Measurements from ENCODE around the gene STUB1. TPM values are rescaled to one million over a fixed set of nuclear protein-coding genes. Genes with fewer than 3 reads are reported as not detected.

STUB1 gene
- total and polyA plus RNA-seq, 4 donors: 67.4 to 169 (median 105) TPM

GRCh38 chr16:635573-636205 lies 44.5 kb upstream of the STUB1 start:
- intact Hi-C loops (cut with DNase I): loop anchor here in 1 of 2 donors (5.0 kb wide), 1 partner anchor 48 kb away; no protein-coding TSS in a partner anchor
- Histone ChIP-seq H3K27ac (ENCODE audit: low read depth in 1 of 2, low read length in 2 of 2) (no peak overlapping the region), H3K36me3 (ENCODE audit: control insufficient read depth in 1 of 2, insufficient read depth in 2 of 2, low read length in 1 of 2) (peaks cover 0 to 2% of the 10 kb centered on the region in 2 donors), H3K4me1 (ENCODE audit: control insufficient read depth in 1 of 2, insufficient read depth in 2 of 2, low read length in 2 of 2) (no peaks in the 10 kb centered on the region), H3K4me3 (ENCODE audit: low read length in 2 of 2) (peak overlapping the region; percentile 55 to 84), H3K9me3 (ENCODE audit: control insufficient read depth, low read length) (no peaks in the 10 kb centered on the region), H3K27me3 (ENCODE audit: control insufficient read depth in 1 of 2, insufficient read depth in 2 of 2, low read length in 1 of 2) (no peaks in the 10 kb centered on the region)
- no peak for DNase-seq
- WGBS, 2 donors: 4 to 6% methylated on average over 44 to 55 of the region's 55 CpGs
- no peak for ATAC-seq (ENCODE audit: low FRiP score)

GRCh38 chr16:636206-637080 lies 43.8 kb upstream of the STUB1 start, which contains the start of gene METTL26:
METTL26 (minus strand) TSS chr16:636305; CDS start chr16:636290, 15 bp downstream.
- Histone ChIP-seq H3K9me3 (ENCODE audit: control insufficient read depth, low read length) (no peaks in the 10 kb centered on the region), H3K4me1 (ENCODE audit: control insufficient read depth in 1 of 2, insufficient read depth in 2 of 2, low read length in 2 of 2) (no peaks in the 10 kb centered on the region), H3K27me3 (ENCODE audit: control insufficient read depth in 1 of 2, insufficient read depth in 2 of 2, low read length in 1 of 2) (no peaks in the 10 kb centered on the region), H3K4me3 (ENCODE audit: low read length in 2 of 2) (peak within 1 kb of the TSS; percentile 84 to 86), H3K27ac (ENCODE audit: low read depth in 1 of 2, low read length in 2 of 2) (peak within 1 kb of the TSS in 1 of 2 donors; percentile 89), H3K36me3 (ENCODE audit: control insufficient read depth in 1 of 2, insufficient read depth in 2 of 2, low read length in 1 of 2) (peaks cover 0 to 2% of the 10 kb centered on the region in 2 donors)
- intact Hi-C loops (cut with DNase I): loop anchor here in 1 of 2 donors (5.0 kb wide), 1 partner anchor 49 kb away; no protein-coding TSS in a partner anchor
- 0% methylated on average over 70 to 91 of the region's 91 CpGs for WGBS, 2 donors
- ATAC-seq (ENCODE audit: low FRiP score): peak; percentile 93
- peak; percentile 98 to 99 for DNase-seq

GRCh38 chr16:637081-638018 lies 42.9 kb upstream of the STUB1 start:
- Histone ChIP-seq H3K4me3 (ENCODE audit: low read length in 2 of 2) (peak overlapping the region; percentile 84 to 86), H3K36me3 (ENCODE audit: control insufficient read depth in 1 of 2, insufficient read depth in 2 of 2, low read length in 1 of 2) (peaks cover 0 to 2% of the 10 kb centered on the region in 2 donors), H3K27ac (ENCODE audit: low read depth in 1 of 2, low read length in 2 of 2) (peak overlapping the region in 1 of 2 donors; percentile 43), H3K9me3 (ENCODE audit: control insufficient read depth, low read length) (no peaks in the 10 kb centered on the region), H3K27me3 (ENCODE audit: control insufficient read depth in 1 of 2, insufficient read depth in 2 of 2, low read length in 1 of 2) (no peaks in the 10 kb centered on the region), H3K4me1 (ENCODE audit: control insufficient read depth in 1 of 2, insufficient read depth in 2 of 2, low read length in 2 of 2) (no peaks in the 10 kb centered on the region)
- DNase-seq: peak; percentile 93 to 97
- intact Hi-C loops (cut with DNase I): loop anchor here in 1 of 2 donors (5.0 kb wide), 1 partner anchor 50 kb away; no protein-coding TSS in a partner anchor
- ATAC-seq (ENCODE audit: low FRiP score): peak; percentile 92
- WGBS, 2 donors: 15 to 18% methylated on average over 33 to 53 of the region's 53 CpGs

GRCh38 chr16:638034-638543 lies 42.1 kb upstream of the STUB1 start:
- intact Hi-C loops (cut with DNase I): loop anchor here in 1 of 2 donors (5.0 kb wide), 1 partner anchor 51 kb away; no protein-coding TSS in a partner anchor
- no peak for ATAC-seq (ENCODE audit: low FRiP score)
- no peaks in the 10 kb centered on the region for H3K27me3 ChIP-seq (ENCODE audit: control insufficient read depth in 1 of 2, insufficient read depth in 2 of 2, low read length in 1 of 2)
- peaks cover 0 to 2% of the 10 kb centered on the region in 2 donors for H3K36me3 ChIP-seq (ENCODE audit: control insufficient read depth in 1 of 2, insufficient read depth in 2 of 2, low read length in 1 of 2)
- H3K27ac ChIP-seq (ENCODE audit: low read depth in 1 of 2, low read length in 2 of 2): no peak overlapping the region
- 87 to 89% methylated on average over 14 to 15 of the region's 15 CpGs for WGBS, 2 donors
- no peaks in the 10 kb centered on the region for H3K9me3 ChIP-seq (ENCODE audit: control insufficient read depth, low read length)
- no peak for DNase-seq
- H3K4me3 ChIP-seq (ENCODE audit: low read length in 2 of 2): no peak overlapping the region
- H3K4me1 ChIP-seq (ENCODE audit: control insufficient read depth in 1 of 2, insufficient read depth in 2 of 2, low read length in 2 of 2): no peaks in the 10 kb centered on the region

- Histone ChIP-seq H3K4me3 (ENCODE audit: low read length in 2 of 2) (no peak overlapping the region), H3K36me3 (ENCODE audit: control insufficient read depth in 1 of 2, insufficient read depth in 2 of 2, low read length in 1 of 2) (no peaks in the 10 kb centered on the region), H3K9me3 (ENCODE audit: control insufficient read depth, low read length) (no peaks in the 10 kb centered on the region), H3K4me1 (ENCODE audit: control insufficient read depth in 1 of 2, insufficient read depth in 2 of 2, low read length in 2 of 2) (no peaks in the 10 kb centered on the region), H3K27ac (ENCODE audit: low read depth in 1 of 2, low read length in 2 of 2) (no peak overlapping the region), H3K27me3 (ENCODE audit: control insufficient read depth in 1 of 2, insufficient read depth in 2 of 2, low read length in 1 of 2) (no peaks in the 10 kb centered on the region)
- ATAC-seq (ENCODE audit: low FRiP score) (no peak), DNase-seq (no peak)
- intact Hi-C loops (cut with DNase I): loop anchor here in 1 of 2 donors (5.0 kb wide), 1 partner anchor 52 kb away; no protein-coding TSS in a partner anchor
- WGBS, 2 donors: 82 to 85% methylated on average over 9 of the region's 9 CpGs
Measured at GRCh38 chr16:638836-639235, 41.4 kb upstream of the STUB1 start.

GRCh38 chr16:640614-641013 lies 39.6 kb upstream of the STUB1 start:
- intact Hi-C loops (cut with DNase I): no loop called here
- ATAC-seq (ENCODE audit: low FRiP score): no peak
- no peaks in the 10 kb centered on the region for H3K36me3 ChIP-seq (ENCODE audit: control insufficient read depth in 1 of 2, insufficient read depth in 2 of 2, low read length in 1 of 2)
- H3K27me3 ChIP-seq (ENCODE audit: control insufficient read depth in 1 of 2, insufficient read depth in 2 of 2, low read length in 1 of 2): no peaks in the 10 kb centered on the region
- no peaks in the 10 kb centered on the region for H3K9me3 ChIP-seq (ENCODE audit: control insufficient read depth, low read length)
- no peak for DNase-seq
- no peak overlapping the region for H3K27ac ChIP-seq (ENCODE audit: low read depth in 1 of 2, low read length in 2 of 2)
- H3K4me3 ChIP-seq (ENCODE audit: low read length in 2 of 2): no peak overlapping the region
- no peaks in the 10 kb centered on the region for H3K4me1 ChIP-seq (ENCODE audit: control insufficient read depth in 1 of 2, insufficient read depth in 2 of 2, low read length in 2 of 2)
- 92% methylated on average over 5 of the region's 5 CpGs for WGBS, 2 donors

- ATAC-seq (ENCODE audit: low FRiP score): peak; percentile 65
- no peaks in the 10 kb centered on the region for H3K27me3 ChIP-seq (ENCODE audit: control insufficient read depth in 1 of 2, insufficient read depth in 2 of 2, low read length in 1 of 2)
- peak; percentile 93 for DNase-seq
- peak within 1 kb of the TSS in 1 of 2 donors; percentile 26 for H3K27ac ChIP-seq (ENCODE audit: low read depth in 1 of 2, low read length in 2 of 2)
- 2% methylated on average over 43 to 81 of the region's 81 CpGs for WGBS, 2 donors
- no peaks in the 10 kb centered on the region for H3K36me3 ChIP-seq (ENCODE audit: control insufficient read depth in 1 of 2, insufficient read depth in 2 of 2, low read length in 1 of 2)
- H3K9me3 ChIP-seq (ENCODE audit: control insufficient read depth, low read length): no peaks in the 10 kb centered on the region
- no peaks in the 10 kb centered on the region for H3K4me1 ChIP-seq (ENCODE audit: control insufficient read depth in 1 of 2, insufficient read depth in 2 of 2, low read length in 2 of 2)
- H3K4me3 ChIP-seq (ENCODE audit: low read length in 2 of 2): peak within 1 kb of the TSS; percentile 46 to 80
- intact Hi-C loops (cut with DNase I): no loop called here
Measured at GRCh38 chr16:641326-642188, 38.7 kb upstream of the STUB1 start, which contains the start of gene MCRIP2. MCRIP2 (plus strand) TSS chr16:641828; CDS start chr16:641992, 164 bp downstream.

All from aorta (tissue), 5 donors.